Caco-2 (cell line): ENCODE data around the gene FLT1. TPM values are rescaled to one million over a fixed set of nuclear protein-coding genes. Genes with fewer than 3 reads are reported as not detected.

ENCODE experiments used
- BruUV-seq: library from RNA; stranded (reverse); fragments of 400-500 nt; replicated peaks from 2 replicates; lab custom pipeline; 2021; lab: Mats Ljungman, UMichigan
- CTCF ChIA-PET: fragments of 300-600 bp; sonication (Branson Sonifier 250); formaldehyde crosslinking; loops from one replicate; lab custom pipeline; 2022; ENCODE audit warnings: antibody characterized with exemption; lab: Charles Lee
- POLR2A ChIA-PET: fragments of 300-600 bp; sonication (Branson Sonifier 250); formaldehyde crosslinking; loops from one replicate; lab custom pipeline; 2022; ENCODE audit warnings: antibody characterized with exemption; lab: Charles Lee
- DNase-seq, 2 experiments: peaks; one replicate each; pipeline versions ENCODE4 v3.0.0 to v3.0.0-alpha.2; 2020 to 2022
- H3K27me3 ChIP-seq: replicated peaks from 2 replicates; pipeline ENCODE4 v1.6.0; 2011; ENCODE audit warnings: low read length; ENCODE audit not compliant: control insufficient read depth, insufficient read depth
- H3K36me3 ChIP-seq: 2 replicates; pipeline ENCODE4 v1.5.1; 2011; ENCODE audit warnings: low read length; ENCODE audit not compliant: control insufficient read depth, insufficient read depth
- H3K4me1 ChIP-seq: fragments of 250-450 bp; sonication (Bioruptor Pico); 2 replicates; pipeline ENCODE4 v1.5.1; 2020; ENCODE audit warnings: mild to moderate bottlenecking
- H3K4me3 ChIP-seq: 2 replicates; pipeline ENCODE4 v1.5.1; 2011; ENCODE audit warnings: low read depth, mild to moderate bottlenecking, control low read depth, low read length
- H3K9me3 ChIP-seq: fragments of 250-450 bp; sonication (Bioruptor Pico); 2 replicates; pipeline ENCODE4 v1.5.1; 2020; ENCODE audit warnings: mild to moderate bottlenecking, moderate library complexity
- H3K27ac Mint-ChIP-seq: one replicate; pipeline ENCODE4 v1.8.0; 2022; ENCODE audit warnings: mixed read lengths; ENCODE audit not compliant: unreplicated experiment
- H3K27me3 Mint-ChIP-seq: one replicate; pipeline ENCODE4 v1.8.0; 2022; ENCODE audit warnings: mixed read lengths; ENCODE audit not compliant: insufficient read depth, unreplicated experiment
- H3K36me3 Mint-ChIP-seq: one replicate; pipeline ENCODE4 v1.8.0; 2022; ENCODE audit warnings: mild to moderate bottlenecking, mixed read lengths; ENCODE audit not compliant: insufficient read depth, unreplicated experiment
- H3K4me1 Mint-ChIP-seq: one replicate; pipeline ENCODE4 v1.8.0; 2022; ENCODE audit warnings: low read depth, mixed read lengths; ENCODE audit not compliant: unreplicated experiment
- H3K4me3 Mint-ChIP-seq: one replicate; pipeline ENCODE4 v1.8.0; 2022; ENCODE audit warnings: mild to moderate bottlenecking, moderate library complexity, mixed read lengths; ENCODE audit not compliant: unreplicated experiment
- H3K9me3 Mint-ChIP-seq: one replicate; pipeline ENCODE4 v1.8.0; 2022; ENCODE audit warnings: mixed read lengths; ENCODE audit not compliant: unreplicated experiment
- CTCF ChIP-seq, 2 experiments: fragments of 200-600 bp in 1 of 2; IDR thresholded peaks; 1 replicate in 1 of 2; 2 replicates in 1 of 2; pipeline versions ENCODE4 v1.5.1 to v1.8.0; 2011 to 2022; ENCODE audit warnings: antibody characterized with exemption in 1 of 2, control low read depth in 1 of 2, inconsistent platforms in 1 of 2, low read depth in 1 of 2, low read length in 1 of 2, mild to moderate bottlenecking in 1 of 2, moderate library complexity in 1 of 2; ENCODE audit not compliant: insufficient read depth in 1 of 2, severe bottlenecking in 1 of 2, unreplicated experiment in 1 of 2
- intact Hi-C: fragments of 100-400 bp; cut with micrococcal nuclease; formaldehyde crosslinking; loops from one replicate; pipeline ENCODE4 v1.10.0; 2022; ENCODE audit not compliant: unreplicated experiment
- total RNA-seq: library from RNA; stranded (reverse); gene quantifications from 2 replicates; pipeline ENCODE4 v1.2.3, GENCODE V29; 2022

The FLT1 gene
- total RNA-seq, 1 experiment from 2014 or later: 0.66 TPM

DNA sequence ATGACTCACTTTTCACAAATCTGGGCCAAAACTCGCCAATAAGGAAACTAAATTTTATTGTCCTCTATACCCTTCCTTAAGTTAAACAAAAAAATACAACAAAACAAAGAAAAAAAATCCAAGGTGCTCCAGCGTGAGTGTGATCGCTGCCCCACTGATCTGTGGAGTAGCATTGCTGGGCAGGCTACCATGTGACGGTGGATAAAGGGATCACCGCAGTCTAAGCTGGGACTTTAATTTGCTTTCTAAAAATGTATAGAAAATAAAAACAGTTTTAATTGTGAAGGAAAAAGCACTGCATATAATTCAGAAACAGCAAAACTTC, 92.9 kb downstream of the FLT1 start:
- POLR2A ChIA-PET: no interaction called here
- no peak overlapping the region for H3K27ac Mint-ChIP-seq

DNA sequence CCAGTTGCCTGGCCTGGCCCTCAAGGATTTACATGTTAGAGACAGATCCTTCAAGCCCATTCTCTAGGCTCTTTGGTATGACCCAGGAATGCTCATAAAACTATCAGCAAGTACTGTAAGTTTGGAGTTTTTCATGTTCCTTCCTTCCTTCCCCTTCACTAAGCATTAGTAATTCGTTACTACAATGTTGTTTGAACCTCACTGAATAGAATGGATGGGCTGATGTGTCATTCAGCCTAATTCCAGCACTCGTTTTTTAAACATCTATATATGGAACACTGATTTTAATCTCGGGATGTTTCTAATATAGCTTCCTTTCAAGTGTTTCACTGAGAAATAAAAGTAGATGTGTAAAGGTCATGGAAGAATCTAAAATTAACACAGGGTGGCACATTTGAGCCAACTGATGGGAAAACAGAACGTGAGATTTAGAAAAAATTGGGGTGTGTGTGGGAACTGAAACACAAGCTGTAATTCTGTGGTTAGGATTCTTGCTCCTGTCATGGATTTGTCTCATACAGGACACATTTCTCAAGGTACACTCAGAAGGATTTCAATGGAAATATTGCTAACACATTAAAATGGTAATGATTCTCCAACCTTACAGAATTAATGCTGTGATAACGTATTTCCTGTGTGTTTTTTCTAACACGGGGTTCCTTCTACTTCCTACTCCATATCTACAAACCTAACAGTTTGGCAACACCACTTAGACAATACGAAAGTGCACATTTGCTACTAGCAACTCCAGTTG, 93.4 kb downstream of the FLT1 start:
- no peak overlapping the region for H3K4me3 Mint-ChIP-seq
- Histone ChIP-seq H3K36me3 (no peaks in the 10 kb centered on the region), H3K9me3 (no peaks in the 10 kb centered on the region), H3K4me1 (no peaks in the 10 kb centered on the region), H3K27me3 (no peaks in the 10 kb centered on the region), H3K4me3 (no peak overlapping the region)
- H3K4me1 Mint-ChIP-seq: no peaks in the 10 kb centered on the region
- no peaks in the 10 kb centered on the region for H3K9me3 Mint-ChIP-seq
- peaks cover 5% of the 10 kb centered on the region for H3K27me3 Mint-ChIP-seq
- no peaks in the 10 kb centered on the region for H3K36me3 Mint-ChIP-seq
- ChIA-PET CTCF (no interaction called here), POLR2A (no interaction called here)
- no peak for TF ChIP-seq CTCF (IDR thresholded peaks at IDR 0.05; ENCODE audit: insufficient read depth in 1 of 2, low read depth in 1 of 2, low read length in 1 of 2, severe bottlenecking in 1 of 2, unreplicated experiment in 1 of 2)
- H3K27ac Mint-ChIP-seq: no peak overlapping the region
- no peak for DNase-seq
- BruUV-seq: no TSS peak
- intact Hi-C loops: no loop called here

More for the DNA sequence above, 92.9 kb downstream of the FLT1 start:
- H3K4me1 ChIP-seq: no peaks in the 10 kb centered on the region
- H3K27me3 Mint-ChIP-seq: peaks cover 5% of the 10 kb centered on the region
- BruUV-seq: no TSS peak
- H3K4me3 Mint-ChIP-seq: no peak overlapping the region
- H3K9me3 Mint-ChIP-seq: no peaks in the 10 kb centered on the region
- TF ChIP-seq CTCF (IDR thresholded peaks at IDR 0.05; ENCODE audit: insufficient read depth in 1 of 2, low read depth in 1 of 2, low read length in 1 of 2, severe bottlenecking in 1 of 2, unreplicated experiment in 1 of 2): no peak
- H3K36me3 Mint-ChIP-seq: no peaks in the 10 kb centered on the region
- H3K9me3 ChIP-seq: no peaks in the 10 kb centered on the region
- H3K27me3 ChIP-seq: no peaks in the 10 kb centered on the region
- CTCF ChIA-PET: no interaction called here
- no peak overlapping the region for H3K4me3 ChIP-seq
- no peaks in the 10 kb centered on the region for H3K36me3 ChIP-seq
- intact Hi-C loops: no loop called here
- DNase-seq: no peak
- H3K4me1 Mint-ChIP-seq: no peaks in the 10 kb centered on the region

GRCh38 chr13:28396053-28396452, 98.9 kb downstream of the FLT1 start:
- Histone ChIP-seq H3K4me1 (no peaks in the 10 kb centered on the region), H3K4me3 (no peak overlapping the region), H3K9me3 (no peaks in the 10 kb centered on the region), H3K36me3 (no peaks in the 10 kb centered on the region), H3K27me3 (no peaks in the 10 kb centered on the region)
- ChIA-PET CTCF (no interaction called here), POLR2A (no interaction called here)
- H3K27ac Mint-ChIP-seq: no peak overlapping the region
- no peaks in the 10 kb centered on the region for H3K4me1 Mint-ChIP-seq
- H3K9me3 Mint-ChIP-seq: no peaks in the 10 kb centered on the region
- H3K4me3 Mint-ChIP-seq: no peak overlapping the region
- BruUV-seq: no TSS peak
- no peak for TF ChIP-seq CTCF (IDR thresholded peaks at IDR 0.05; ENCODE audit: insufficient read depth in 1 of 2, low read depth in 1 of 2, low read length in 1 of 2, severe bottlenecking in 1 of 2, unreplicated experiment in 1 of 2)
- peaks cover 5% of the 10 kb centered on the region for H3K27me3 Mint-ChIP-seq
- DNase-seq: no peak
- H3K36me3 Mint-ChIP-seq: no peaks in the 10 kb centered on the region
- intact Hi-C loops: no loop called here
